ENCODE measurements around the gene FTO. TPM values are rescaled to one million over a fixed set of nuclear protein-coding genes. Genes with fewer than 3 reads are reported as not detected.

The FTO gene
- total RNA-seq, 2 donors from 2014 or later = 72.7 to 73.6 TPM

DNA sequence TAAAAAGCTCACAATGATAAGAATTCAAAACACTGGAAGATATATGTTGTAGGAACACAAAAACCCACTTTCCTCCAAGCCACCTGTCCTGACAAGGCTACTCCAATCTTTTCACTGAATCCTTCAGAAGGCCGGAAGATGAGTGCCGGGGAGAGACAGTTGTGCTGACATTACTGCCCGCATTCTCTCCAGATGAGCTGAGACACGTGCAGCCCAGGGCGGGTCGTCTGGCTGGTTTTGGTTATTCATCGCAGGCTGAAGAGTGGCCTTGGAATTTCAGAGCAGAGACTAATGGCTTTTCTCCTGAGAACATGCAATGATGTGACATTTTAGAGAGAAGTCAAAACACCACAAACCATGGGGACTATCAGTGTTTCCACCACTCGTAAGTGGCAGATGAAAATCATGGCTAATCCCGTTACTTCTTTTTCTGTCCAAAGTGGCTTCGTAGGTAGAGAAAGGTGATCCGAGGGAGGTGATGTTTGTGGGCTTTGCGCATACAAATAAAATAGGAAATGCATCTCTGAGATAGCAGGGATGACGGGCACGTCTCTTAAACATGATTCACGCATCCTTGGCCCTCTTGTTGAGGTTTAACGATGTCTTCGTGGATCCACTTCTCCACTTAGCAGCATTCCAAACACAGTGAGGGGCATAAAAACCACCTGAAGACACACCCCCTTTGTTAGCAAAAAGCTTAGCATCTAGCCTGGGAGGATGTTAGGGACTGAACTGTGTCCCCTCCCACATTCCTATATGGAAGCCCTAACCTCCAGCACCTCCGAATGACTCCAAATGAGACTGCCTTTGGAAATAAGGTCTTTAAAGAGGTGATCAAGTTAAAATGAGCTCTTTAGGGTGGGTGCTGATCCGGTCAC is 448.6 kb downstream of the FTO start:
- intact Hi-C loops (cut with DNase I) = no loop called here
- TF ChIP-seq CTCF (IDR thresholded peaks at IDR 0.05) (no peak), POLR2A (IDR thresholded peaks at IDR 0.05) (no peak), POLR2AphosphoS5 (IDR thresholded peaks at IDR 0.05) (no peak)
- Histone ChIP-seq H3K27ac (no peak overlapping the region), H3K9me3 (no peaks in the 10 kb centered on the region), H3K27me3 (replicated peaks; ENCODE audit: insufficient read depth) (no peaks in the 10 kb centered on the region), H3K4me1 (replicated peaks) (no peaks in the 10 kb centered on the region), H3K36me3 (no peaks in the 10 kb centered on the region), H3K4me3 (no peak overlapping the region)
- 82% methylated on average over 19 of the region's 19 CpGs for WGBS
- DNase-seq (ENCODE audit: low spot score) = no peak

DNA sequence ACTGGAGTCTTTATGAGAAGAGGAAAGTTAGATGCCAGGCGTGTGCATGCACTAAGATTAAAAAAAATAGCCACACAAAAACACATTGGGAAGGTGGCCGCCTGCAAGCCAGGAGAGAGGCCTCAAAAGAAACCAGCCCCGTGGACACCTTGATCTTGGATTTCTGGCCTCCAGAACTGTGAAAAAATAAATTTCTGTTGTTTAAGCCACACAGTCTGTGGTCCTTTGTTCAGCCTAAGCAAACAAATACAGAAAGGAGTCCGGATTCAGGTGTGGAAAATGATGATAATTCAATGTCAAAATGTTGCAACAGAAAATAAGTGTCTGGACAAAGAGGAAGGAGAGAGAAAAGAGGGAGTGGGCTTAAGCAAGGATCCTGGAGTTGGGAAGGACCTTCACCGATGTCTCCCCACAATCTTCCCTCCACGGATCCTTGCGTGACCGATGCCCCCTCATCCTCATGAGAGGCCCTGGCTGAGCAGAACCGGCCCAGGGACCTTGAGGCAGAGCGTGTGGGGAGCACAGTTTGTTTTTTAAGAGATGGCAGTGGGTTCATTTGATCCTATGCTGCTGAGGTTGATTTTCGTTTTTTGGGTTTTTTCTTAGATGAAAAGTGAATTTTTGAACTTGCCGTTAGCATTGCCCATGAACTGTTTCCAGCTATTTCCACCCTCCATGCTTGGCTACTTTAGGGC is 449.4 kb downstream of the FTO start:
- no peaks in the 10 kb centered on the region for H3K27me3 ChIP-seq (replicated peaks; ENCODE audit: insufficient read depth)
- no peak overlapping the region for H3K4me3 ChIP-seq
- no peaks in the 10 kb centered on the region for H3K36me3 ChIP-seq
- no peak for TF ChIP-seq POLR2AphosphoS5 (IDR thresholded peaks at IDR 0.05)
- no peak for TF ChIP-seq POLR2A (IDR thresholded peaks at IDR 0.05)
- TF ChIP-seq CTCF (IDR thresholded peaks at IDR 0.05) = no peak
- WGBS = 94% methylated on average over 12 of the region's 12 CpGs
- intact Hi-C loops (cut with DNase I) = no loop called here
- no peak overlapping the region for H3K27ac ChIP-seq
- no peaks in the 10 kb centered on the region for H3K9me3 ChIP-seq
- no peaks in the 10 kb centered on the region for H3K4me1 ChIP-seq (replicated peaks)
- no peak for DNase-seq (ENCODE audit: low spot score)

DNA sequence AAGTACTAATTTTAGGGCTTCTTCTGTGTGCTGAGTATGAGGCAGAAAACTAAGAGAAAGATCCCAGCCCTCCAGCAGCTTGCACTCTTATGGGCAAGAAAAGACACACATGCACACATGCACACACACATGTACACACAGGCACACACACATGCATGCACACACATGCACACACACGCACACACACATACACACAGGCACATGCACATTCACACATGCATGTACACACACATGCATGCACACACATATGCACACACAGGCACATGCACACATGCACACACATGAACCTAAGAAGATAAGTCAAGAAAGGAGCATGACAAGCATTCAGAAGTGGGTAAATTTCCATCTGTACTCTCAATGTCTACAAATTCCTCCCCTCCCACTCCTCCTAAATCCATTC is 452.4 kb downstream of the FTO start:
- DNase-seq (ENCODE audit: low spot score) = no peak
- intact Hi-C loops (cut with DNase I) = no loop called here
- Histone ChIP-seq H3K9me3 (no peaks in the 10 kb centered on the region), H3K27me3 (replicated peaks; ENCODE audit: insufficient read depth) (no peaks in the 10 kb centered on the region), H3K27ac (no peak overlapping the region), H3K4me3 (no peak overlapping the region), H3K4me1 (replicated peaks) (no peaks in the 10 kb centered on the region), H3K36me3 (no peaks in the 10 kb centered on the region)
- WGBS = 91% methylated on average over 1 of the region's 1 CpG
- TF ChIP-seq POLR2AphosphoS5 (IDR thresholded peaks at IDR 0.05) (no peak), CTCF (IDR thresholded peaks at IDR 0.05) (no peak), POLR2A (IDR thresholded peaks at IDR 0.05) (no peak)

- no peaks in the 10 kb centered on the region for H3K9me3 ChIP-seq
- no peaks in the 10 kb centered on the region for H3K36me3 ChIP-seq
- WGBS = 96% methylated on average over 4 of the region's 4 CpGs
- intact Hi-C loops (cut with DNase I) = no loop called here
- H3K4me3 ChIP-seq = no peak overlapping the region
- no peak for DNase-seq (ENCODE audit: low spot score)
- no peak overlapping the region for H3K27ac ChIP-seq
- no peaks in the 10 kb centered on the region for H3K4me1 ChIP-seq (replicated peaks)
- TF ChIP-seq POLR2AphosphoS5 (IDR thresholded peaks at IDR 0.05) = no peak
- no peaks in the 10 kb centered on the region for H3K27me3 ChIP-seq (replicated peaks; ENCODE audit: insufficient read depth)
Observed at GRCh38 chr16:54158986-54159385, 455.0 kb downstream of the FTO start.

- no peak for DNase-seq (ENCODE audit: low spot score)
- Histone ChIP-seq H3K4me1 (replicated peaks) (no peaks in the 10 kb centered on the region), H3K36me3 (no peaks in the 10 kb centered on the region), H3K27ac (no peak overlapping the region), H3K9me3 (no peaks in the 10 kb centered on the region), H3K27me3 (replicated peaks; ENCODE audit: insufficient read depth) (no peaks in the 10 kb centered on the region), H3K4me3 (no peak overlapping the region)
- intact Hi-C loops (cut with DNase I) = no loop called here
- TF ChIP-seq POLR2AphosphoS5 (IDR thresholded peaks at IDR 0.05) (no peak), CTCF (IDR thresholded peaks at IDR 0.05) (no peak), POLR2A (IDR thresholded peaks at IDR 0.05) (no peak)
- 88% methylated on average over 6 of the region's 6 CpGs for WGBS
Observed at GRCh38 chr16:54159490-54160080, 455.6 kb downstream of the FTO start.

All from prostate gland (tissue), 2 donors.